NCI-H2081 (cell line): ENCODE measurements around the gene CKMT1A.

Source experiments
- DNase-seq, 2 experiments: peaks; one replicate each; lab custom pipeline; 2025; lab: John Stamatoyannopoulos, UW

CKMT1A gene

DNA sequence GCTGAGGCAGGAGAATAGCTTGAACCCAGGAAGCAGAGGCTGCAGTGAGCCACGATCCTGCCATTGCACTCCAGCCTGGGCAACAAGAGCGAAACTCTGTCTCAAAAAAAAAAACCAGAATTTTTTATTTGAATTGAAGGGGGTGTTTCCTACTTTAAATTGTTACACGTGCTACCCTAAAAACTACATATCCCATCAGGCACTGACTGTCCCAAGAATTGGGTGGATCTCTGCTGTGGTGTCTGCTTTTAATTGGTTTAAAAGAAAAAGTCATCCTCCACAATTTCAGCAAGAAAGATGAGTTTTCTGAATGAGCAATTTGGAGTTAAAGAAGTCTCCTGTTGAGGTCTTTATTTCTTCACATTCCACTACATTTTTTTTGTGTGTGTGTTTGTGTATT, 54.7 kb downstream of the CKMT1A start:
- no peak for DNase-seq
